ENCODE data around the gene SMYD3.

SMYD3 gene

DNA sequence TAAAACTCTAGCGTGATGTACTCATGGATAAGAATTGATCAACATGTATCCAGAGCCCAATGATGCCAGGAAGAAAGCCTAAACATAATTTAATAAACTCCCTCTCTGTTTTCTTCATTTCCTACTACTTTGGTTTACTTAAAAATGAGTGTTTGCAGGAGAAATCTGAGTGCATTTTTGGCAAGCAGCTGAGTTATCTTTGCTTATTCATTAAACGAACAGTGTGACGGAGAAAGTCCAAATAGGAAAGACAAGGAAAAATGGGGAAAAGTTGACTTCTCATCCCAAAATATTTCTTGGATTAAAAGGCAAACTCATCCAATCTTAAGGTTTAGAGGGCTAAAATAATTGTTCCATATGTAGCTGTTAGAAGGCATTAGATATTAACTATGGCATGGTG lies 496.7 kb downstream of the SMYD3 start:
- no peaks in the 10 kb centered on the region for H3K9me3 Mint-ChIP-seq
- H3K4me3 Mint-ChIP-seq, result no peak overlapping the region
- peaks cover 4% of the 10 kb centered on the region for H3K4me1 Mint-ChIP-seq (ENCODE audit: low read depth)
- H3K36me3 Mint-ChIP-seq (ENCODE audit: low read depth), result no peaks in the 10 kb centered on the region
- no peaks in the 10 kb centered on the region for H3K27me3 Mint-ChIP-seq
- intact Hi-C loops (cut with micrococcal nuclease), result no loop called here
- no peak overlapping the region for H3K27ac Mint-ChIP-seq

DNA sequence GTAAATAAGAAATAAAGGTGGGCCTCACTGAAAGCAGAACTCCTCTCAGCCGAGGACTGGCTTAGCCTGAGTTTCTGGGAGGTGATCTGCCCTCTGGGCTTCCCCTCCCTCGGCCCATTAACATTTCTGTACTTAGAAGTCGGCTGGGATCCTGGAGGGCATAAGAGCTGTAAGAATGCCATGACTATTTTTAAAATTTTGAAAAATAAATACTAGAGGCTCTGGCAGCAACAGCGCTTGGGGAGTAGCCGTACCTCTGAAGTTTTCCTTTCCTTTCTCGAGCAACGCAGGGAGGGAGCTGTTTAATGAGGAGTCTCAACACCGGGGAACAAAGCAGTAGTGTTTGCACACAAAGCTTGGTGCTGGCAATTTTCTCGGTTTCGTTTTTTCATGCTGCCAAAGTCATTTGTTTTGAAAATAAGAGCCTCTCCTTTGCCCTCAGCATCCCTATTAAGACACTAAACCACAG lies 498.7 kb downstream of the SMYD3 start:
- no peaks in the 10 kb centered on the region for H3K27me3 Mint-ChIP-seq
- intact Hi-C loops (cut with micrococcal nuclease), result no loop called here
- H3K36me3 Mint-ChIP-seq (ENCODE audit: low read depth), result no peaks in the 10 kb centered on the region
- no peak overlapping the region for H3K27ac Mint-ChIP-seq
- H3K9me3 Mint-ChIP-seq, result no peaks in the 10 kb centered on the region
- H3K4me1 Mint-ChIP-seq (ENCODE audit: low read depth), result peaks cover 4% of the 10 kb centered on the region
- no peak overlapping the region for H3K4me3 Mint-ChIP-seq

DNA sequence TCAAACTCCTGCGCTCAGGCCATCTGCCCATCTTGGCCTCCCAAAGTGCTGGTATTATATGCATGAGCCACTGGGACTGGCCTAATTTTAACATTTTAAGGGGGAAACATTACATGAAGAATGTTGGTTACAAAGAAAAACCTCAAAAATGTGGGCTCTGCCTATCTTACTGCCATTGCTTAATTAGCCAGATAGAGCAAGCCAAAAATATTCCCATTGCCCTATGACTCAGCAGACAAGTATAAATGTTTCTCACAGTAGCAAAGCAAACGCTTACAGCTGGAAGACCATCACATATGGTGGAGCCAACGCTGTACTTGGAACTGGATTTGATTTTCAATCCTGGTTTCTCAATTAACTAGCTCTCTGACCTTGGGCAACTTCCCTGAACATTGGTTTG lies 502.0 kb downstream of the SMYD3 start:
- no peak overlapping the region for H3K4me3 Mint-ChIP-seq
- no peaks in the 10 kb centered on the region for H3K9me3 Mint-ChIP-seq
- H3K4me1 Mint-ChIP-seq (ENCODE audit: low read depth), result no peaks in the 10 kb centered on the region
- intact Hi-C loops (cut with micrococcal nuclease), result no loop called here
- no peak overlapping the region for H3K27ac Mint-ChIP-seq
- H3K27me3 Mint-ChIP-seq, result no peaks in the 10 kb centered on the region
- no peaks in the 10 kb centered on the region for H3K36me3 Mint-ChIP-seq (ENCODE audit: low read depth)

DNA sequence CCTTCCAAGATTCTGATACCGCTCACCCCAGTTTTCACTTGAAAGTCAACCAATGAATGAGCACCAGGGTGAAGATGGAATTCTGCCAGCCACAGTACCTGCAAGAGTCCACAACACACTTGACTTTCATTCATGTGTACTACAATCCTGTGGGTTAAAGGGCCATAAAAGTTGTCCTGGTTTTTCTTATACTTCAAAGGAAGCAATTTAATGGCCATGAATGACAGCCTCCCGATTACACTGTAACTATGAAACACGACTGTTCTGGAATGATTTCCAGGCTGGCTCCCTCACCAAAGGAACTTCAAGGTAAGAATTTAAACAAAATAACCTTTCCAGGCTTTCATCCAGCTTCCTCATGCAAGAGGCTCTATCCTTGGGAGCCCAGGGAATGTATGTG lies 502.8 kb downstream of the SMYD3 start:
- intact Hi-C loops (cut with micrococcal nuclease), result loop anchor here (5.0 kb wide), 1 partner anchor 117 kb away; no protein-coding TSS in a partner anchor
- Mint-ChIP-seq H3K36me3 (ENCODE audit: low read depth) (no peaks in the 10 kb centered on the region), H3K27ac (no peak overlapping the region), H3K4me3 (no peak overlapping the region), H3K4me1 (ENCODE audit: low read depth) (no peaks in the 10 kb centered on the region), H3K27me3 (no peaks in the 10 kb centered on the region), H3K9me3 (no peaks in the 10 kb centered on the region)

DNA sequence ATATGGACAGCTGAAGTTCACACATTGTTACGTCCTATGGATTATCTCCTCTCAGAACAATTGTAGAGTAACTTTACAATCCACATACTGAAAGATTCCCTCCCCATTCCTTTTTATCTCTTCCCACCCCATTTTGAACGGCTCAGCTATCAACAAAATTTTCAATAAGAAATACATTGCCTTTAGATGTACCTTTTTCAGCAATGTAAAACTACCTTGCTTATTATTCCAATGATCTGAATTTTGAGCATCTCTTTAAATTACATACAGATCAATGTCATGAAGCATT lies 503.7 kb downstream of the SMYD3 start:
- Mint-ChIP-seq H3K9me3 (no peaks in the 10 kb centered on the region), H3K4me1 (ENCODE audit: low read depth) (no peaks in the 10 kb centered on the region), H3K27me3 (no peaks in the 10 kb centered on the region), H3K27ac (no peak overlapping the region), H3K4me3 (no peak overlapping the region), H3K36me3 (ENCODE audit: low read depth) (no peaks in the 10 kb centered on the region)
- intact Hi-C loops (cut with micrococcal nuclease), result loop anchor here (1.0 to 5.0 kb wide), 2 partner anchors 116 to 850 kb away; no protein-coding TSS in a partner anchor

DNA sequence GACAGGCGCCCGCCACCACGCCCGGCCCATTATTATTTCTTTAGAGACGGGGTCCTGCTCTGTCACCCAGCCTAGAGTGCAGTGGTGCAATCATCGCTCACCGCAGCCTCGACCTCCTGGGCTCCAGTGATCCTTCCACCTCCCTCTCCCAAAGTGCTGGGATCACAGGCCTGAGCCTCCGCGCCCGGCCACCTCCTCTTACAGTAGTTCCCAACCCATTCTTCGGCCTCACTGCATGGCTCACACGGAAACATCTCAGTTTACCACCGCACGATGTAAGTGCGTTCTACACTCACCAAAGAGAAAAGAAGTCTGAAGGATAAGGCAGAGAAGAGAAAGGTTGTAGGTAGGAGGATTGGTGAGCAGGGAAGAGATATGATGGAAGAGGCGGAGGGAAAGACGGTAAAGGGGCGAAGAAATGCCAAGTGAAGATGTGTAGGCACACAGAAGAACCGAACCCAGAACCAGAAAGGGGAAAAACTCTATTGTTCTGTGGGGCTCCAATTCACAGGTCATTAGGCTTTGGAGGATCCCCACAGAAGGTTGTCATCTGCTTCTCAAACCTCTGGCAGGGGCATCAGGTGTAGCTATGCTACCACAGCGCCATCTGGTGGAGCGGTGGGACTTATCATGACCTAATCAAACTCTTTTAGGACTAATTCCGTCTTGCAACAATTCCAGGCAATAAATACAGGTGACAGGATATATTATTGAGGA lies 504.2 kb downstream of the SMYD3 start:
- Mint-ChIP-seq H3K27ac (no peak overlapping the region), H3K4me1 (ENCODE audit: low read depth) (no peaks in the 10 kb centered on the region), H3K36me3 (ENCODE audit: low read depth) (no peaks in the 10 kb centered on the region), H3K27me3 (no peaks in the 10 kb centered on the region), H3K9me3 (no peaks in the 10 kb centered on the region), H3K4me3 (no peak overlapping the region)
- intact Hi-C loops (cut with micrococcal nuclease), result loop anchor here (1.0 to 5.0 kb wide), 2 partner anchors 116 to 850 kb away; no protein-coding TSS in a partner anchor

DNA sequence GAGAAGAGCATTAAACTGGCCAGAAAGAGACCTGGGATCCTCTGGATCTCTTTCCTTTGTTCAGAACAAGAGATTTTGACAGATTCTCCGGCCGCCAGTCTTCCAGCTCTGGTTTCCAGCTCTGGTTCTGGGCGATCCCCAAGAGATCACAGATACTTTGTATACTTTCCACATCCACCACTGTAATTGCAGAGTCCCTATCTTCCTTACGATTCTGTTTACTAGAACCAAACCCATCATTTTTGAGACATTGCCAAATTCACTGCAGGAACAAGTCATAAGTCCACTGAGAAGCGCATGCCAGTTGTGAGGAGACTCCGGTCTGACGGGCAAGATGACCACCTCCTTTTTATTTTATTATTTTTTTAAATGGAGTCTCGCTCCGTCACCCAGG lies 505.2 kb downstream of the SMYD3 start:
- Mint-ChIP-seq H3K36me3 (ENCODE audit: low read depth) (no peaks in the 10 kb centered on the region), H3K27ac (no peak overlapping the region), H3K4me3 (no peak overlapping the region), H3K4me1 (ENCODE audit: low read depth) (peaks cover 9% of the 10 kb centered on the region), H3K27me3 (no peaks in the 10 kb centered on the region), H3K9me3 (no peaks in the 10 kb centered on the region)
- intact Hi-C loops (cut with micrococcal nuclease), result loop anchor here (5.0 kb wide), 1 partner anchor 115 kb away; no protein-coding TSS in a partner anchor

DNA sequence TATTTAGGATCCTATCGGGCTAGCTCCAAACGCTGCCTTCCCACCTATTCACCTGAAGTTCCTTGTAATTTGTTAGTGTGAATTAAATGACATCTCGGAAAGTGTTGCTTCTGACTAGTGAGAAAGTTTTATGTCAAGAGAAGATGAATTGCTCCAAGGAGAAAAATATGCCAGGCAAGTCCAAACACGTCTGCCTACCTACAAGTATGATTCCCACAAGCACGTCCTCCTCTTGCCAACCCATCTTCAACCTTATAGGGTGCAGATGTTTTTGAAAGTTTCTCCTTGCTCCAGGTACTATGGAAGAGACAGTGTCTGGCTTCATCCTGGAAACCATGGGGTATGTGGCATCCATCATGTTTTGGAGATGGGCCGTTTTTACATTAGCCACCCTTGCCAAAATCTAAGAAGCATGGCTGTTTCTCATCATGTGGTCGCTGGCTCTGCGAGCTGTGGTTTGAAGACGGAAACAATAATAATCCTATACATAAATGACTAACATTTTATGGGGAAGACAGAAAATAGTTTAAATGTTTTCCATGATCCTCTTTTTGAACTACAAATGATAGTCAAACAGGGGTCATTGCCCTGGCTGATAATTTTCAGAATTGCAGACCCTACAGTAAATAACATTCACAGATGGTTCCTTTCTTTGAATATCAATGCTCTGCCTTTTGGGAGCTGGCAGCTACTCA lies 505.8 kb downstream of the SMYD3 start:
- Mint-ChIP-seq H3K9me3 (no peaks in the 10 kb centered on the region), H3K4me1 (ENCODE audit: low read depth) (peaks cover 9% of the 10 kb centered on the region), H3K27me3 (no peaks in the 10 kb centered on the region), H3K27ac (no peak overlapping the region), H3K36me3 (ENCODE audit: low read depth) (no peaks in the 10 kb centered on the region), H3K4me3 (no peak overlapping the region)
- intact Hi-C loops (cut with micrococcal nuclease), result loop anchor here (5.0 kb wide), 1 partner anchor 114 kb away; no protein-coding TSS in a partner anchor

DNA sequence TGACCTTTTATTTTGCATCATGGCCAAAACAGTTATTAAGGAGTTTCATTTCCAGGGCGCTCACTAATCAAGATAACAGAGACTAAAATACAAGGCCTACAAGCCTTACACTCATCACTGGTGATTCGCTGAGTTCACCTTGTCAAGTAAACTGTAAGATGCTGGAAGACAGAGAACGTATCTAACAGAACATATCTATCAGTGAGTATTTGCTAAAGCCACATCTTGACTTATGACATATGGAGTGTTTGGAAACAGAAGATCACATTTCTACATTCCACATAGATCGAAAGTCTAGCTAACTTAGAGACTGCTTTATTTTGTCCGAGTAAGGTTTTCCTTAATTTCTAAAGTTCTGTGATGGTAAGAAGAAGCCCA lies 506.5 kb downstream of the SMYD3 start:
- H3K27ac Mint-ChIP-seq, result no peak overlapping the region
- H3K27me3 Mint-ChIP-seq, result no peaks in the 10 kb centered on the region
- no peaks in the 10 kb centered on the region for H3K36me3 Mint-ChIP-seq (ENCODE audit: low read depth)
- no peak overlapping the region for H3K4me3 Mint-ChIP-seq
- peaks cover 9% of the 10 kb centered on the region for H3K4me1 Mint-ChIP-seq (ENCODE audit: low read depth)
- intact Hi-C loops (cut with micrococcal nuclease), result loop anchor here (5.0 kb wide), 1 partner anchor 113 kb away; no protein-coding TSS in a partner anchor
- H3K9me3 Mint-ChIP-seq, result no peaks in the 10 kb centered on the region

DNA sequence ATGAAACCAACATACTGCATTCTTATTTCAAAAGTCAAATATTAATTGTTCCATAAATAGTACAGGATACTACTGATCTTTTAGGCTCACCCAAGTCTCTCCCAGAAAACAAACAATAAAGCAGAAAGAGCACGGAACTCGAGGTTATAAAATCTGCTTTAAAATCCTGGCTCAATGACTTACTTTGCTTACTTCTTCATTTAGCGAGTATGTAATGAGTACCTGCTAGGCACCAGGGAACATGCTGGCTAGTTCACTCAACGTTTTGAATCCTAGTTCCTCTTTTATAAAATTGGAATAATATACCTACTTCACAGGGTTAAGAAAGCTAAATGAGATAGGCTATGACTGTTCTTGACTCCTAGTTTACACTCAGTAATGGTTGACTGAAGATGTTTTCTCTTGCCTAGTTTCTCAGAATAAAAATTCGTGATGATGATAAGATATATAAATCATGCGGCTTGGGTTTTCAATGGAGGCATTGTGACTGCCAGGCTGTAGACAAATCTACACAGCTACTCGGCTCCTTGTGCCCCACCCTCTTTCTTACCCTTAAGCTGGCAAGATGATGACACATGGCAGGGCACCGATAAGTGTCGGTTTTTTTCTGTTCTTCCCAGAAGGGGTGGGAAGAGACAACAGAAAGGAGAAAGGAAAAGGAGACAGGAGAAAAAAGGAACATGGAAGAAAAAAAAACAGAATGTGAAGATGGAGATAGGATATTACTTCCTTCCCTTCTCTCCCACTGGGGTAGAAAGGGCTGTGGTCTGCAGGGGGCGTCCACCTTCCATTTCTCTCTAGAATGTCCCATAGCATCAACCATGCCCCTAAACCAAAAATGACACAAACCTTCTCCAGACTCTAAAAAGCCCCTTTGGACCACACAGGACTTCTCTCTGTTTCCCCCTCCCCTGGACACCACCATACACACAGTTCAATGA lies 507.1 kb downstream of the SMYD3 start:
- Mint-ChIP-seq H3K27ac (no peak overlapping the region), H3K36me3 (ENCODE audit: low read depth) (no peaks in the 10 kb centered on the region), H3K4me1 (ENCODE audit: low read depth) (peaks cover 9% of the 10 kb centered on the region), H3K4me3 (no peak overlapping the region), H3K9me3 (no peaks in the 10 kb centered on the region), H3K27me3 (no peaks in the 10 kb centered on the region)
- intact Hi-C loops (cut with micrococcal nuclease), result loop anchor here (5.0 kb wide), 1 partner anchor 113 kb away; no protein-coding TSS in a partner anchor

DNA sequence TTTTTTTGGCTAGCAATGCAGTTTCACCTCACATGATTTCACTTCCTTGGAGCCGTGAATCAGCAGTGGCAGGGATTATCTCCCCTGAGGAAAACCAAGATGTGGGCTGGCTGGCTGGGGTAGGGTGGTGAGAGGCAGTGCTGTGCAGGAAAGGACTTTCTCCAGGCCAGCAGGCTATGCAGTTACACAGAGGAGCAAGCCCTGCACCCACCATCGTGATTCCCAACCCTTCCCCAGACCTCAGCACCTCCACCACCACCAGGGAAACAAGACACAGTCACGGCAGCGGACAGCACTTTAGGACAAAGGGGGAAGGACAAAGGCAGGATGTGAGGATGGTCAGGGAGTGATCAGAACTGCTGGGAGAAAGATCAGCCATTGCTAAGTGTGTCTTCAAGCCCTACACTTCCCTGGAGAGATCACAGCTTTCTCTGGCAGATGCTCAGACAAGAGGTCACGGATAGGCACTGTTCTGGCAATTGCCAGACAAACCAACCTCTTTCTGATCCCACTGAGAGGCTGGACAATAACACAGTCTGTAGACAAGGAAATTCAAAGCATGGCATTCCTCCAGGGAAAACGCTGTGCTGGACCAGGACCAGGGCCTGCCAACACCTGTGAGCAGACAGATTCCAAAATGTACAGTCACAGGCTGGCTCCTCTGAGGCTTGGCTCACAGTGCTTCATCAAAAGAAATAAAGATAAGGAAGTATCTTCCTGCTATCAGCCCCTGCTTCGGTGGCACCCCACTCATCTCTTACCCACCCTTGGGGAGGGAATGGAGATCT lies 509.4 kb downstream of the SMYD3 start:
- no peaks in the 10 kb centered on the region for H3K36me3 Mint-ChIP-seq (ENCODE audit: low read depth)
- no peak overlapping the region for H3K4me3 Mint-ChIP-seq
- no peaks in the 10 kb centered on the region for H3K27me3 Mint-ChIP-seq
- peaks cover 9% of the 10 kb centered on the region for H3K4me1 Mint-ChIP-seq (ENCODE audit: low read depth)
- no peak overlapping the region for H3K27ac Mint-ChIP-seq
- intact Hi-C loops (cut with micrococcal nuclease), result no loop called here
- H3K9me3 Mint-ChIP-seq, result no peaks in the 10 kb centered on the region

DNA sequence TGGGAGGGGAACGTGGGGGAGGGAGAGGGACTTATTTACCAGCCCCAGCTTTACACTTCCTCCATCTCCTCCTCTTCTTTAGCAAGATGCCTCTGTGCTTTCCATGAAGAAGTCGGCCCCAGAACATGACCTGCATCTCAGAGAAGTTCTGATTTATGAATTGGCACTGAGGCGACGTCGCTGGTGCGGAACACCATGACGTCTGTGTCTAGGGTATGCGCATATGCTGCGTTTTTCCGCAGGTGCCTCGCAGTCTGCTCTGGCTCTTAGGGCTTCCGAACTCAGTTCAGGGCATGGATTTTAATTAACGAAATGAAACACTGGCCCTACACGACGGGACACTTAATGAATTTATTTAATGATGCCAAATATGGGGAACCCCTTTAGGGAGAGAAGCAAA lies 510.3 kb downstream of the SMYD3 start:
- Mint-ChIP-seq H3K27me3 (no peaks in the 10 kb centered on the region), H3K36me3 (ENCODE audit: low read depth) (no peaks in the 10 kb centered on the region), H3K27ac (no peak overlapping the region), H3K4me1 (ENCODE audit: low read depth) (peaks cover 9% of the 10 kb centered on the region), H3K9me3 (no peaks in the 10 kb centered on the region), H3K4me3 (no peak overlapping the region)
- intact Hi-C loops (cut with micrococcal nuclease), result no loop called here

DNA sequence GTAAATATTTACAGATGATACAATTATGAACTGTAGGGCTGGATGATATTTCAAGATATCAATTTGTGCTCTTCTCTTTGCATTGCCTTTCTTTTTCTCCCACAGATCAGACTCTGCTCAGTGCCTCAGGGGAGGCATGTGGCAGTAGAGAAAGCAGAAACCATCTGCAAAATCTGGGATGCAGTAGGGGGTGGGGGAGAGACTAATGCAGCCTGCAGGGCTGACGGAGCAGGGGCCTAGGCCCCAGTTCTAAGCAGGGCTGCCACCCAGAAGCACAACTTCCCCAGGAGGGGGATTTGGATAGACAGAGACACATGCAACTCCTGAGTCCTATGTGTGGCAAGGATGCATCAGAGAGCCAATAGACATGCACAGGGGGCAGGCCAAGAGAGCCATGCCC lies 511.6 kb downstream of the SMYD3 start:
- Mint-ChIP-seq H3K36me3 (ENCODE audit: low read depth) (no peaks in the 10 kb centered on the region), H3K4me3 (no peak overlapping the region), H3K4me1 (ENCODE audit: low read depth) (peaks cover 9% of the 10 kb centered on the region), H3K27ac (no peak overlapping the region), H3K9me3 (no peaks in the 10 kb centered on the region), H3K27me3 (no peaks in the 10 kb centered on the region)
- intact Hi-C loops (cut with micrococcal nuclease), result no loop called here

Measured in dendritic cell treated with granulocyte-macrophage colony-stimulating factor and Interleukin-4, amounts not matched to agents 40 ng/mL and 50 ng/mL, for 4 days (primary cell).